GM18502 (cell line): Measurements from ENCODE around the gene NRCAM.
"Not testable (repeated sequence)": the region's sequence is repeated elsewhere in the genome, so short reads cannot be mapped to it uniquely, and the experiment has no call there.

Experiments
- ATAC-seq: cut with Tn5 transposase; IDR thresholded peaks from one replicate; pipeline ENCODE4 v1.9.1; 2021; ENCODE audit warnings: mild to moderate bottlenecking; ENCODE audit not compliant: unreplicated experiment, poor library complexity

The NRCAM gene

GRCh38 chr7:108259447-108259846, 196.8 kb downstream of the NRCAM start:
- not testable (repeated sequence) for ATAC-seq

- no peak for ATAC-seq
Observed at GRCh38 chr7:108257954-108258353, 198.3 kb downstream of the NRCAM start.

GRCh38 chr7:108254259-108254658, 202.0 kb downstream of the NRCAM start:
- no peak for ATAC-seq

- no peak for ATAC-seq
Observed at GRCh38 chr7:108253275-108254044, 202.8 kb downstream of the NRCAM start.

- ATAC-seq, result no peak
Observed at GRCh38 chr7:108252177-108252576, 204.1 kb downstream of the NRCAM start.

- ATAC-seq, result no peak
Observed at GRCh38 chr7:108251700-108252099, 204.5 kb downstream of the NRCAM start.

GRCh38 chr7:108249453-108249852, 206.8 kb downstream of the NRCAM start:
- no peak for ATAC-seq

- ATAC-seq, result no peak
Observed at GRCh38 chr7:108248821-108249220, 207.4 kb downstream of the NRCAM start.

- no peak for ATAC-seq
Observed at GRCh38 chr7:108248418-108248817, 207.8 kb downstream of the NRCAM start.

GRCh38 chr7:108247614-108248013, 208.6 kb downstream of the NRCAM start:
- no peak for ATAC-seq

- peak; percentile 77 for ATAC-seq
Observed at GRCh38 chr7:108246227-108246837, 209.9 kb downstream of the NRCAM start.

GRCh38 chr7:108245523-108246226, 210.6 kb downstream of the NRCAM start:
- ATAC-seq, result no peak

GRCh38 chr7:108244110-108244509, 212.1 kb downstream of the NRCAM start:
- ATAC-seq, result no peak

GRCh38 chr7:108239501-108240225, 216.6 kb downstream of the NRCAM start:
- no peak for ATAC-seq

- ATAC-seq, result no peak
Observed at GRCh38 chr7:108236681-108237415, 219.4 kb downstream of the NRCAM start.

- ATAC-seq, result no peak
Observed at GRCh38 chr7:108235451-108236061, 220.7 kb downstream of the NRCAM start.

GRCh38 chr7:108234971-108235450, 221.2 kb downstream of the NRCAM start:
- no peak for ATAC-seq

- ATAC-seq, result no peak
Observed at GRCh38 chr7:108234281-108234680, 222.0 kb downstream of the NRCAM start.

GRCh38 chr7:108232076-108232475, 224.2 kb downstream of the NRCAM start:
- ATAC-seq, result no peak
